Activated CD8-positive, alpha-beta memory T cell treated with anti-CD3 and anti-CD28 coated beads for 36 hours (primary cell): ENCODE measurements around the gene SEC23A. TPM values are rescaled to one million over a fixed set of nuclear protein-coding genes. Genes with fewer than 3 reads are reported as not detected.
"Not testable (repeated sequence)": the region's sequence is repeated elsewhere in the genome, so short reads cannot be mapped to it uniquely, and the experiment has no call there.

ENCODE experiments used
- CTCF ChIA-PET: fragments of 350-600 bp; sonication (Branson Sonifier 250); formaldehyde crosslinking; loops from one replicate; lab custom pipeline; 2021; ENCODE audit warnings: antibody characterized with exemption; lab: Charles Lee
- POLR2A ChIA-PET: fragments of 350-600 bp; sonication (Branson Sonifier 250); formaldehyde crosslinking; loops from one replicate; lab custom pipeline; 2021; ENCODE audit warnings: antibody characterized with exemption; lab: Charles Lee
- total RNA-seq, 2 experiments: library from RNA; stranded (reverse); gene quantifications; one replicate each; pipeline ENCODE4 v1.2.3, GENCODE V29; 2021

SEC23A gene
- total RNA-seq, 2 experiments from 2014 or later = 37.1 to 41.1 TPM

DNA sequence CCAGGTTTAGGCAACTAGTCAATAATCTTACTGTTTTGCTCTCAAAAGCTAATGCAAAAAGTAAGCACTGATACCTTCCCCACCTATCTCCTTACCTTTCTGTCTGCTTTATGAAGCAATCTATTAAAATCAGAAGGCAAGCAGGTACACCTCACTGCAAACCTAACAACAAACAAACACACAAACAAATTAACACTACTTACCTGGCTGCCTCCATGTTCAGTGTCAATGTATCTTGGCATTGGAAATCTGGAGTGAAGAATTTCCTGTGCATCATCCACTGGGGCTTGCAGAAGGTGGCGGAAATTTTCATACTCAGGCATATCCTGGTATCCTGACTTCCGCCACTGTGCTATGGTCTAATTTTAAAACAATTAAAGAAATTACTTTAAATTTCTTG is 62.5 kb downstream of the SEC23A start:
- ChIA-PET CTCF (no interaction called here), POLR2A (no interaction called here)

- ChIA-PET POLR2A (no interaction called here), CTCF (no interaction called here)
Measured at GRCh38 chr14:39038542-39038941, 64.5 kb downstream of the SEC23A start.

DNA sequence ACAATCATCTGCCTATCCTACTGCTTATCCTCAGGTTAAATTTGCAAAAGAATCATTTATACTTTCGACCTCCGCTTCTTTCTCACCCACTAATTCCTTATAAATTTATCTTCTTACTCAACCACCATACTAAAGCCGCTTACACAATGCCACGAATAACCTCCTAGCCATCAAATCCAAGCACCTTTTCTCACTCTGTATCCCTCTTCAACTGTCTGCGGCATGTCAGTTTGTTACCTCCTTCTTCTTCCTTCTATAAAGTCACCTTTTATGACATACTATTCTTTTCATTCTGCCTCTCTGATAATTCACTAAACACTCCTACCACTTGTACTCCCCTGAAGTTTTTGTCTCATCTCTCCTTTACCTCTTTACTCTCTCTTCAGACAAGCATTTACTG is 66.3 kb downstream of the SEC23A start:
- CTCF ChIA-PET = no interaction called here
- POLR2A ChIA-PET = no interaction called here

DNA sequence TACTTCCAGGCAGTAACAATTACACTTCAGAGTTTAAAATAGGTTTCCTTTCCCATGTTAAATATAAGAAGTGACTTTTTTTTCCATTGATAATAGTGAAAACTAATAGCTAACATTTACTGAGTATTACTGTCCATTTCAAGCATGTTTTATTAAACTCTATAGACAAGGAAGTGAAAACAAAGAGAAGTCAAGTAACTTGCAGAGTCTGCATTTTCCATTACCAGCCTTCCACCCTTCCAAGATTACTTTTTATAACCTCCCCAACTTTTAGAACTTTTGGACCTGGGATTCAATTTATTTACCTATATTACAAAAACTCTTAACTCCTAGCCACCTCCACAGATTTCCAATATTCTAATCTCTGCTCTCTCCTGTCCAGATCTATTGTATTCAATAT is 67.7 kb downstream of the SEC23A start:
- ChIA-PET POLR2A (no interaction called here), CTCF (no interaction called here)

DNA sequence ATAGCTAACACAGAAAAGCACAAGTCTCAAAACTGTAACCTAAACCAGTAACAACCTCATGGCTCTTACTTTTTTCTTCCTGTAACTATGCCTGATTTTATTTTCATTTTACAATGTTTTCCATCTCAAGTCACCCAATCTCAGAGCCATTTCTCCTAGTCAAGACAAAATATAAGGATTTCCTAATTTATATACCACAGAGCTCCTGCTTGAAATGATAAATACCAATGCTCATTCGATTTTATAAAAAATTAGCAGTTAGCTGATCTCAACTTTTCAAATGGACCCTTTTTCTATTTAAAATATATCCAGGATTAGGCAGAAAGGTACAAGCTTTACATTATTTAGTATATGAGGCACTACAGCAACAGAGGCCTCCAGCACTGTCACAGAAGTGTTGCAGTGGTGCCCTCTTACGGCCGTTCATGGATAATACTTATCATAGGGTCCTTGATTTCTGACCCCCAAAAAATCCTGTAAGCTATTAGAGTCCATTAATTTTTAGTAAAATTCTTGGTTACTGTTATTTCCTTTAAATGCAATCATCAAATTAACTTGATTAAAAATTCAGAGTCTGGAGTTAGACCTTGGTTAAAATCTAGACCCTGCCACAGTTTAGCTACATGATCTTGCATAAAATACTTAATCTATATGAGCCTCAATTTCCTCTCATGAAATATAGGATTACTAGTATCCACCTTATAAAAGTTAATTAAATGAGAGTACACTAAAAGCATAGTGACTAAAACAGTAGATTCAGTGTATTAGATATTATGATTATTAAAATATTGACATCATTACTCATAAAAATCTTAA is 68.3 kb downstream of the SEC23A start:
- ChIA-PET POLR2A (no interaction called here), CTCF (no interaction called here)

- ChIA-PET CTCF (no interaction called here), POLR2A (no interaction called here)
Measured at GRCh38 chr14:39033371-39033770, 69.7 kb downstream of the SEC23A start.

DNA sequence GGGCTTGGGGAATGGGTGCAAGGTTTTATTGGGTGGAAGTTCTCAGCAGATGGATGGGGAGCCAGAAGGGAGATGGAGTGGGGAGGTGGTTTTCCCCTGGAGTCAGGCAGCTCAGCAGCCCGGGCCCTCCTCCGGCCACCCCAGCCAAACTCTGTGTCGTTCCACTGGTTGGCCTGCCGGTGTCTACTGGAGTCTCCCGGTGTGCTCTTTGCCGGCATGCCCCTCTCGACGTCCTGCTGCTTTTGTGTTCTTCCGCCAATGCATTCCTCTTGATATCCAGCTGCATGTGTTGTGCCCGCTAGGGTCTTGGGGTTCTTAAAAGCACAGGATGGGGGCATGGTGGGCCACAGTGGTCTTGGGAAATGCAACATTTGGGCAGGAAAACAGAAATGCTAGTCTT is 72.8 kb downstream of the SEC23A start:
- CTCF ChIA-PET = no interaction called here
- POLR2A ChIA-PET = no interaction called here

GRCh38 chr14:39029789-39030188 is 73.2 kb downstream of the SEC23A start:
- ChIA-PET CTCF (no interaction called here), POLR2A (no interaction called here)

GRCh38 chr14:39028620-39029019 is 74.4 kb downstream of the SEC23A start:
- ChIA-PET POLR2A (no interaction called here), CTCF (no interaction called here)

GRCh38 chr14:39025810-39026627 is 77.0 kb downstream of the SEC23A start:
- POLR2A ChIA-PET = no interaction called here
- CTCF ChIA-PET = no interaction called here

DNA sequence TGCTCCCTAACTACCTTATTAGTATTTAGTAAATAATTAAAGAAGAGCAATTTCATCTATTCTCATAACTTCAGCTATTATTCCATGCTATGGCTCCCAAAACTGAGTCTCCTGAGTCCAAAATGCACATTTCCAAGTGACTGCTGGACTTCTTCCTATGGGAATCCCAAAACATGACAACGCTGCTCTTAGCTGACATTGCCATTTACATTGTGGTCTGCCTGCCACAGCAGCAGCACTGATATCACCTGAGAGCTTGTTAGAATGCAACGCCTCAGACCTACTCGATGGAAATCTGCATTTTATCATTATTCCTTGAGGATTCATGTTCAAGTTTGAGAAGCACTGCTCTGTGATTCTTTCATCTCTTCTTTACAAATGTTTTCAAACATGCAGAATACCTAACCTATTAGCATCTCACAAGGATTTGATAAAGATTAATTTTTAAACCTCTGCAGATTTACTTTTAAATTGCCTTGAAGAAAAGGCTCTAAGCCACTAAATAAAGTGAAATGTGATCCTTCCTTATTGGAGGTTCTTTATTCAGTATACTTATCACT is 77.7 kb downstream of the SEC23A start:
- POLR2A ChIA-PET = no interaction called here
- CTCF ChIA-PET = no interaction called here

DNA sequence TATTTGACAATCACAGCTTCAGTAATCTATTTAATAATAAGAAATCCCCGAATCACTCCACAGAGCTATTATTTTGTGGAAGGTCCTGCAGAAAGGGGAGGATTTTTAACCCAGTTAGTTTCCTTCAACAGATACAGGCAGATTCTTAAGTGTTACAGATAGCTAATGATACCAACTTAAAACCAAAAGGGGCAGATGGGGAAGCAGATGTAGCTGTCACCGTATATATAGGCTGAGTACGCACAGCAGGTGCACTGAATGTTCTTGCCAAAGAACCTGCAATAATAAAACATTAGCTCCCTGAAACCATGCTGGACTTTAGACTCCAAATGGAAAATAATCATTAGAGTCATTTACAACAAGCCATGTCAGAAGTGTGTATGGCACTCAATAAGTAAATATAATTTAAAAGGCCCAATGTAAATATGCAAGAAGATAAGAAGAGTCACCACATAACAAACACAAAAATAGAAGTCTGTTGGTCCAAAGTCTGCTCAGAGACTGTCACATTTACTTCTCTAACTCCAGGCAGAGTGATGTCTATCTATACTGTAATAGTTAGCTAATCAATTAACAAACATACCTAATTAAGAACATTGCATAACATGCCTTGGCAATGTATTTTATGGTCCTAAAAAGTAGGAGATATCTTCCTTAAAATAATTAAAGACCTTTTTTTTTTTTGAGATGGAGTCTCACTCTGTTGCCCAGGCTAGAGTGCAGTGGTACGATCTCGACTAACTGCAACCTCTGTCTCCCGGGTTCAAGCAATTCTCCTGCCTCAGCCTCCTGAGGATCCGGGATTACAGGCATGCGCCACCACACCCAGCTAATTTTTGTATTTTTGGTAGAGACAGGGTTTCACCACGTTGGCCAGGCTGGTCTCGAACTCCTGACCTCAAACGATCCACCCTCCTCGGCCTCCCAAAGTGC is 78.8 kb downstream of the SEC23A start:
- ChIA-PET CTCF (no interaction called here), POLR2A (no interaction called here)

DNA sequence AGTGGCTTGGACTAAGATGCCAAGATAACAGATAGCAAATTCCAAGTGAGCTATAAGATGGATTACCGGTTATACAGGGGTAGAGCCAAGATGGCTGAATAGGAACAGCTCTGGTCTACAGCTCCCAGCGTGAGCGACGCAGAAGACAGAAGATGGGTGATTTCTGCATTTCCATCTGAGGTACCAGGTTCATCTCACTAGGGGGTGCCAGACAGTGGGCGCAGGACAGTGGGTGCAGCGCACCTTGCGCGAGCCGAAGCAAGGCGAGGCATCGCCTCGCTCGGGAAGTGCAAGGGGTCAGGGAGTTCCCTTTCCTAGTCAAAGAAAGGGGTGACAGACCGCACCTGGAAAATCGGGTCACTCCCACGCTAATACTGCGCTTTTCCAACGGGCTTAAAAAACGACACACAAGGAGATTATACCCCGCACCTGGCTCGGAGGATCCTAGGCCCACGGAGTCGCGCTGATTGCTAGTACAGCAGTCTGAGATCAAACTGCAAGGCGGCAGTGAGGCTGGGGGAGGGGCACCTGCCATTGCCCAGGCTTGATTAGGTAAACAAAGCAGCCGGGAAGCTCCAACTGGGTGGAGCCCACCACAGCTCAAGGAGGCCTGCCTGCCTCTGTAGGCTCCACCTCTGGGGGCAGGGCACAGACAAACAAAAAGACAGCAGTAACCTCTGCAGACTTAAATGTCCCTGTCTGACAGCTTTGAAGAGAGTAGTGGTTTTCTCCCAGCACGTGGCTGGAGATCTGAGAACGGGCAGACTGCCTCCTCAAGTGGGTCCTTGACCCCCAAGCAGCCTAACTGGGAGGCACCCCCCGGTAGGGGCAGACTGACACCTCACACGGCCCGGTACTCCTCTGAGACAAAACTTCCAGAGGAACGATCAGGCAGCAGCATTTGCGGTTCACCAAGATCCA is 85.7 kb downstream of the SEC23A start:
- POLR2A ChIA-PET, CTCF ChIA-PET: not testable (repeated sequence)

DNA sequence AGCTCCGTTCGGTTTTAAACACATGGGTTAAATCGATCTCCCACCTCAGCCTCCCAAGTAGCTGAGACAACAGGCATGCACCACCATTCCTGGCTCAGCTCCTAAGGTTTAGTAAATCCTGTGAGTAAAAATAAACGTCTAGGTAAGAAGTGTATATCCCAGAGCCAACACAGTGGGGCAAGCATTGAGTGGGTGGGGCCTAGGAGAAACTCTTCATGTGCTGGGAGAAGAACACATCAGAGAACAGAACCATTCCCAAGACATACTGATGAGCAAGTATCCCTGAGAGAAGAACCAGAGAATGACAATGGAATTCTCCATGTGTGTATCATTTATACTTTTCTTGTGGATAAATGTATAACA is 86.3 kb downstream of the SEC23A start:
- ChIA-PET CTCF (no interaction called here), POLR2A (no interaction called here)

DNA sequence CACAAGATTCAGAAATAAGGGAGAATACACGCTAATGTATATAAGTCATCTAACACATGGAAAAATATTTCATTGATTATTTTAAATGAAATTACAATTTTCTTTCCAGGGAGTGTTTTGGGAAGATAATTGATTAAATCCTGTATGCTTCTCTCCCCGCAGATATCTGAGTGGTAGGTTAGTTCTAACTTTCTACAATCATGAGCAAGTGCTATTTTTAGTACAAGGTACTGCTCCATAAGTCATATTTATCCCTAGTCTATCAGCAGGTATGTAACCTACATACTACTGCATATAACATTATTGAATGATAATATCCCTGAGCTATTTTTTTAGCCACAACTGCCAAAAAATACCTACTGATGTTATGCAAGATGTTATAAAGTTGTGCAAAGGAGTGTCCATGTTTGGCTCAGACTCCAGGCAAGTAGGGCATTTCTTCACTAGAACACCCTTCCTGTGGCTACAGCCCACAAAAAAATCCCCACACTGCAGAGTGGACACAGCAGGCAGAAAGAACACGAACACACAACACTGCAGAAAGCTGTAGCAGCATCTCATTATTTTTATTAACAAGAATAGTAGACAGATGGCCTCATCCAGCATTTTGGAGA is 87.0 kb downstream of the SEC23A start:
- ChIA-PET POLR2A (no interaction called here), CTCF (no interaction called here)

DNA sequence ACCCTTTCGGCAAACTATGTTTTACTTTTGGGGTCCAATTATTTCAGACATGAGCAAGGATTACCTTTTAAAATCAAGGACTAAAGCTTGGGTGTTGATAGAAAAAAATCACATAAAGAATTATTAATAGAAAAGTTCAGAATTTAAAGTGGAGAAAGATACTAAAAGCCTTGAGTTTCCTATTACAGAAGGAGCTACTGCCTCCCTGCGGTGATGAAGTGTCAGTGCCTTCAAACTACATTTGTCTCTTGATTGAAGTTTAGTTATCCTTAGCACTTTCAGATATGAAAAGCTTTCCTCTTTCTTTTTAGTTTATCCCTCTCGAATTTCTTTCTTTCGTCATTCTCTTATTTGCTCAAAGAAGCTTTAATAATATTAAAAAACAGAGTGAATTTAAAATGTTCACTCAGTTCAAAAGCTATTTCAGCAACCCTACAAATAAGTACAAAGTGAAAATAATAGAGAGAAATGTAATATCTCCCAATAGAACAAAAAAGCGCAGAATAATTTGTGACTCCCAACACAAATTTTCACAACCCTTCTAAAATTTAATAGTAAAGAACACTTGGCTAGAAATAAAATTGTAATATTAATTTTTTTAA is 87.6 kb downstream of the SEC23A start:
- POLR2A ChIA-PET = no interaction called here

GRCh38 chr14:39014460-39014859 is 88.6 kb downstream of the SEC23A start:
- ChIA-PET CTCF (no interaction called here), POLR2A (no interaction called here)

More for the DNA sequence above, 87.6 kb downstream of the SEC23A start:
- CTCF ChIA-PET = no interaction called here

DNA sequence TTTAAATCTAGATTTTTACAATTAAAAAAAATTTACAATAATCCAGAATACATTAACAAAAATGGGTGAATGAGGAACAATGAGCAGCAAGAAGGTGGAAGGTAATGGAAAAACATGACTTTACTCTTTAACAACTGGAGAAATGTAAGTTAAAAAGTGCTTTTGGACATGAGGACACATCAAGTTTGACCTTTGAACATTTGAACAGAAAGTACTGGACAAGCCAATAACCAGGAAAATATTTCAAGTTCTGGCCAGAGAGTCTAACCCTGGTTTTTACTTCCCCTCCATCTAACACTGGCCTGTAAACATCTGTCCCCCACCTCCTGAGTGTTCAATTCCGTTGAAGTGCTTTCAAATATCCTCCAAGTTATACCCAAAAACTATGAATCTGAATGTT is 94.1 kb downstream of the SEC23A start:
- CTCF ChIA-PET, POLR2A ChIA-PET: not testable (repeated sequence)
